NCI-H1417 treated with DMSO at 0.1 percent for 48 hours (cell line): Measurements from ENCODE around the gene ASB8.

ENCODE experiments used
- DNase-seq: peaks from one replicate; lab custom pipeline; 2025; lab: John Stamatoyannopoulos, UW

Gene ASB8, protein sequence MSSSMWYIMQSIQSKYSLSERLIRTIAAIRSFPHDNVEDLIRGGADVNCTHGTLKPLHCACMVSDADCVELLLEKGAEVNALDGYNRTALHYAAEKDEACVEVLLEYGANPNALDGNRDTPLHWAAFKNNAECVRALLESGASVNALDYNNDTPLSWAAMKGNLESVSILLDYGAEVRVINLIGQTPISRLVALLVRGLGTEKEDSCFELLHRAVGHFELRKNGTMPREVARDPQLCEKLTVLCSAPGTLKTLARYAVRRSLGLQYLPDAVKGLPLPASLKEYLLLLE

GRCh38 chr12:48157018-48157888 lies at the start of gene ASB8:
ASB8 (minus strand) TSS chr12:48157515; CDS start chr12:48153496, 4,019 bp downstream.
- DNase-seq = peak; percentile 94

DNA sequence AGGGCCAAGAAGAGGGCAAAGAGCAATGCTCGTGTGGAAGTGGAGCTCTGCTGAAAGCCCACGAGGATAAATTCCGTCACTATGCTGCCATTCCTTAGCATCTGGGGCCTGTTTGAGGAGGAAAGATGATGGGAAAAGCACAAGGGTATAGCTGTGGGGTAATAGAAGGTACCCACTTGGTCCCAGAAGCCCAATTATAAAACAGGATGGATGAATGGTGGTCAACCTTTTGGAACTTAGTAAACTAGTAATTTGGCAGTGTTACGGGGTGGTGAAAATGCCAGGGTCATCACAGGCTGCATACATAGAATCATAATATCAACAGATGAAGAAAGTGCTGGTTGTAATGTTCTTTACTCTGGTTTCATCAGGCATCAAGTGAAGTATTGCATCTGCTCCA lies 45.9 kb upstream of the ASB8 start, which contains the start of gene OR10AD1:
Gene OR10AD1, minus strand, starts transcription at position 101 of the 400 bp plus-strand sequence. Its CDS starts 0 bp downstream, at position 101.
- DNase-seq = no peak

- DNase-seq = no peak
Measured at GRCh38 chr12:48202766-48203165, 45.5 kb upstream of the ASB8 start.

DNA sequence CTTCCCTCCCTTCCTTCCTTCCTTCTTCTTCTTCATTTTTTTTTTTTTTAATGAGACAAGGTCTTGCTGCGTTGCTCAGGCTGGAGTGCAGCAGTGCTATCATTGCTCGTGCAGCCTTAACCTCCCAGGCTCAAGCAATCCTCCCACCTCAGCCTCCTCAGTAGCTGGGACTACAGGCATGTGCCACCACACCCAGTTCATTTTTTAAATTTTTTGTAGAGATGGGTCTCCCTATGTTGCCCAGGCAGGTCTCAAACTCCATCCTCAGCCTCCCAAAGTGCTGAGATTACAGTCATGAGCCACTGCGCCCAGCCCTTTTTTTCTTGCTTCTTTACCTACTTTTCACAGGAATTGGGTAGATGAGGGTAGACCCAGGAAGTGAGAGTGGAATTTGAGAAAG lies 44.2 kb upstream of the ASB8 start:
- no peak for DNase-seq

DNA sequence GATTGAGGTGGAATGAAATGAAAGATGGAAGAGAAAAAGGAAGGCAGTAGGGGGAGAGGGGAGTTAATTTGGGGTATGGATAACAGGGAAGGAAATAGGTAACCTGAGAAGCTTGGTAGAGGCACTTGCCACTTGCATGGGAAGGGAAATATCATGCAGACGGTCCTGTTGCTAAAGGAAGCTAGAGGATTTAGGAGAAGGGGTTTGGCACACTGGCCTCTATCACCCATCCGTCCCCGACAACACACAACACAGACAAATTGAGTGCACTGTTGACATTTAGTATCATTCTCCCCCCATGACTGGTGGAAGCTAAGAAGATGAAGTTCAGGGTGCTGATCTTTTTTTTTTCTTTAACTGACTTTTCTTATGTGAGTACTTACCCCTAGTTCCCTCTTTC lies 43.8 kb upstream of the ASB8 start:
- DNase-seq = no peak

DNA sequence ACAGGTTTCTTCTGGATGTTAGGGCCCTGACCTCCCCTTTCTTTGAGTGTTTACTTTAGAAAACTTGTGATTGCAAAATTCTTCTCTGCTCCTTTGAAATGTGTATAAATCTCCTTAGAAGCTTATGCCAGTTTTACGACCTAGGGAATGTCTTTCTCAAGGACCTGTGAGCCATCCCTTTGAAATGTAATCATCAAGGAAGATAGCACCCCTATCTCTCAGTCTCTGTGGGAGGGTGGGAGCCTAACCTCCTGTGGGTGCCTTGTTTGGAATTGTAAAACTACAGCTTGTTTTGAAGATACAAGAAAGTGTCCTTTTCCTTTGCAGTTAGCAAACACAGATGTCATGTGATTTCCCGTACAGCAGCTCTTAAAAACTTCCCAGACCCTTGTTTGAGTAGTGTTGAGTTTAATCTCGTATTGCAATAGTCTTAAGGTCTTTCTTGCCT lies 42.5 kb upstream of the ASB8 start:
- no peak for DNase-seq

- no peak for DNase-seq
Measured at GRCh38 chr12:48198985-48199384, 41.7 kb upstream of the ASB8 start.

- no peak for DNase-seq
Measured at GRCh38 chr12:48198672-48198971, 41.3 kb upstream of the ASB8 start.

GRCh38 chr12:48197971-48198671 lies 40.8 kb upstream of the ASB8 start:
- peak; percentile 94 for DNase-seq

DNA sequence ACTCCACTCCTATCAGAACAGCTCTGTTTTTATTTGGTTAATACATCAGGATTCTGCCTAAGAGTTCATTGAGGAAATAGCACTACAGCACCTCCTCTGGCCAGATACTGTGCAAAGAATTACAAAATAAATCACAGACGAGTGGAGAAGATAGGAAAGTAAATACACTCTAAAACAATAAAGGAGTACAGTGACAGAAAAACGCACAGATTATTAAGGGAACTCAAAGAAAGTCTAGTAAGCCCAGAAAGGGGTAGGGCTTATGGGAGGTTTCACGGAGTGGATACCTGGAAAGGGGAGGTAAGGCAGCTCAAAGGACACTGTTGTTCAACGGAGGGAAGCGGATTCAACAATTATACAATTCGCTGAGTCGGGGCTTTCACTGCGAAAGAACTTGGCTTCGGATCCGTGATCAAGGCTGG lies 40.2 kb upstream of the ASB8 start:
- peak; percentile 25 for DNase-seq

- no peak for DNase-seq
Measured at GRCh38 chr12:48194799-48195201, 37.5 kb upstream of the ASB8 start.

GRCh38 chr12:48193623-48194022 lies 36.3 kb upstream of the ASB8 start:
- DNase-seq = no peak

- DNase-seq = no peak
Measured at GRCh38 chr12:48192861-48193260, 35.5 kb upstream of the ASB8 start.

DNA sequence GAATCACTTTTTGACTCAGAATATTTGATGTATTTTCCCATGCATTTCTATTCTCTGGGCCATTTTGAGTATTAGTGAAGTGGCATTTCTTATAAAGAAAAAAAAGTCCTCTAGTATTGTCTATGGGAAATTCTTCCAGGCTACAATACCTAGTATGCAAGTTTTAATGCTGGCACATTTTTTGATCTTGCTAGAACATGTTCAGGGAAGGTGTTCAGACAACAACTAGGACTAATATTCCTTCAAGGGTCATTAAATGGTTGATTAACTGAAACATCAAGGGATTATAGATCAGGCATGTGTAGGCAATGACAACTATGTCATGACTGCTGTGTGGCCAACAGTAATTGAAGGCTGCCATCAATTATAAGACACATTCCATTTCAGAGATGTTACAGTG lies 33.8 kb upstream of the ASB8 start:
- no peak for DNase-seq

GRCh38 chr12:48189331-48190125 lies 32.2 kb upstream of the ASB8 start:
- peak; percentile 33 for DNase-seq

- no peak for DNase-seq
Measured at GRCh38 chr12:48187916-48188695, 30.8 kb upstream of the ASB8 start.

- DNase-seq = no peak
Measured at GRCh38 chr12:48185181-48185919, 28.0 kb upstream of the ASB8 start.

DNA sequence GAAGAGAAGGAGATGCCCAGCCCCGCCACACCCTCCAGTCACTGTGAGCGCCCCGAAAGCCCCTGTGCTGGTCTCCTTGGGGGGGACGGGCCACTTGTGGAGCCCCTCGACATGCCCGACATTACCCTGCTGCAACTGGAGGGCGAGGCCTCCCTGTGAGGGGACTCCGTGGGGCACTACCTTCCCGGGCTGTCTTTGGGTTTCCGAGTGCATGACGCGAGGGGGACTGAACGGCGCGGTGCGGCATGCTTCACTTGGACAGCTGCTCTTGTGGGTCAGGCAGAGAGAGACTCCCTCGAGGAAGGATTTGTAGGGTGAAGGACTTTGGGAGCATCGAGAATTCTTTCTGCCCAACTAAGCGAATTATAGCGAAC lies 27.2 kb upstream of the ASB8 start:
- DNase-seq = no peak

- DNase-seq = no peak
Measured at GRCh38 chr12:48183876-48184548, 26.7 kb upstream of the ASB8 start.
